WTC11 (cell line): Measurements from ENCODE around the gene CRADD.

Source experiments
- AFF4 ChIP-seq: sonication (generic); formaldehyde crosslinking; IDR thresholded peaks from 2 replicates; pipeline ENCODE4 v1.8.1; 2023; ENCODE audit warnings: mild to moderate bottlenecking, missing genetic modification reagents, borderline replicate concordance
- CTCF ChIP-seq: fragments of 200-600 bp; IDR thresholded peaks from 2 replicates; pipeline ENCODE4 v1.8.0; 2022; ENCODE audit warnings: antibody characterized with exemption
- ERG ChIP-seq: fragments of 250-450 bp; sonication (Bioruptor Pico); IDR thresholded peaks from 2 replicates; pipeline ENCODE4 v1.8.0; 2021; ENCODE audit warnings: mild to moderate bottlenecking
- HMGA2 ChIP-seq: fragments of 250-450 bp; sonication (Bioruptor Pico); IDR thresholded peaks from 2 replicates; pipeline ENCODE4 v1.4.0; 2021; ENCODE audit warnings: mild to moderate bottlenecking, moderate library complexity
- NR2C2 ChIP-seq: sonication (generic); formaldehyde crosslinking; IDR thresholded peaks from 2 replicates; pipeline ENCODE4 v1.8.0; 2022; ENCODE audit warnings: mild to moderate bottlenecking, missing genetic modification reagents
- SMAD3 ChIP-seq: sonication (generic); formaldehyde crosslinking; IDR thresholded peaks from 2 replicates; pipeline ENCODE4 v1.8.0; 2022; ENCODE audit warnings: missing genetic modification reagents, mild to moderate bottlenecking, borderline replicate concordance
- ZBTB43 ChIP-seq: sonication (generic); formaldehyde crosslinking; IDR thresholded peaks from 2 replicates; pipeline ENCODE4 v1.8.1; 2023; ENCODE audit warnings: mild to moderate bottlenecking, missing genetic modification reagents
- ZNF263 ChIP-seq: sonication (generic); formaldehyde crosslinking; IDR thresholded peaks from 2 replicates; pipeline ENCODE4 v1.8.1; 2022; ENCODE audit warnings: low read depth, mild to moderate bottlenecking, moderate library complexity, missing genetic modification reagents

- no peak for TF ChIP-seq SMAD3 (CRISPR knock-in tag)
- TF ChIP-seq HMGA2 (CRISPR knock-in tag), result no peak
- no peak for TF ChIP-seq ERG (CRISPR knock-in tag)
- TF ChIP-seq AFF4, result no peak
- no peak for TF ChIP-seq CTCF
- TF ChIP-seq NR2C2 (CRISPR knock-in tag), result no peak
- TF ChIP-seq ZNF263 (CRISPR knock-in tag), result no peak
- TF ChIP-seq ZBTB43 (CRISPR knock-in tag), result no peak
Measured at GRCh38 chr12:93706387-93706786, 29.2 kb downstream of the CRADD start.
